Measurements from ENCODE around the gene UNC93A.

- no peak for TF ChIP-seq CTCF (IDR thresholded peaks at IDR 0.05; ENCODE audit: insufficient read depth, low read length, poor library complexity, severe bottlenecking)
- TF ChIP-seq EZH2phosphoT487 (conservative IDR thresholded peaks at IDR 0.05; ENCODE audit: low read length), result no peak
Observed at GRCh38 chr6:167349631-167350274, 58.6 kb downstream of the UNC93A start.

Measured in SU-DHL-6 (cell line).